Pons (tissue), 1 donor: Measurements from ENCODE around the gene ECSIT.
"Not testable (repeated sequence)": the region's sequence is repeated elsewhere in the genome, so short reads cannot be mapped to it uniquely, and the experiment has no call there.

ENCODE experiments used
- DNase-seq: peaks from one replicate; pipeline ENCODE4 v3.0.0-alpha.2; 2016; ENCODE audit warnings: low spot score

The ECSIT gene, protein sequence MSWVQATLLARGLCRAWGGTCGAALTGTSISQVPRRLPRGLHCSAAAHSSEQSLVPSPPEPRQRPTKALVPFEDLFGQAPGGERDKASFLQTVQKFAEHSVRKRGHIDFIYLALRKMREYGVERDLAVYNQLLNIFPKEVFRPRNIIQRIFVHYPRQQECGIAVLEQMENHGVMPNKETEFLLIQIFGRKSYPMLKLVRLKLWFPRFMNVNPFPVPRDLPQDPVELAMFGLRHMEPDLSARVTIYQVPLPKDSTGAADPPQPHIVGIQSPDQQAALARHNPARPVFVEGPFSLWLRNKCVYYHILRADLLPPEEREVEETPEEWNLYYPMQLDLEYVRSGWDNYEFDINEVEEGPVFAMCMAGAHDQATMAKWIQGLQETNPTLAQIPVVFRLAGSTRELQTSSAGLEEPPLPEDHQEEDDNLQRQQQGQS

DNA sequence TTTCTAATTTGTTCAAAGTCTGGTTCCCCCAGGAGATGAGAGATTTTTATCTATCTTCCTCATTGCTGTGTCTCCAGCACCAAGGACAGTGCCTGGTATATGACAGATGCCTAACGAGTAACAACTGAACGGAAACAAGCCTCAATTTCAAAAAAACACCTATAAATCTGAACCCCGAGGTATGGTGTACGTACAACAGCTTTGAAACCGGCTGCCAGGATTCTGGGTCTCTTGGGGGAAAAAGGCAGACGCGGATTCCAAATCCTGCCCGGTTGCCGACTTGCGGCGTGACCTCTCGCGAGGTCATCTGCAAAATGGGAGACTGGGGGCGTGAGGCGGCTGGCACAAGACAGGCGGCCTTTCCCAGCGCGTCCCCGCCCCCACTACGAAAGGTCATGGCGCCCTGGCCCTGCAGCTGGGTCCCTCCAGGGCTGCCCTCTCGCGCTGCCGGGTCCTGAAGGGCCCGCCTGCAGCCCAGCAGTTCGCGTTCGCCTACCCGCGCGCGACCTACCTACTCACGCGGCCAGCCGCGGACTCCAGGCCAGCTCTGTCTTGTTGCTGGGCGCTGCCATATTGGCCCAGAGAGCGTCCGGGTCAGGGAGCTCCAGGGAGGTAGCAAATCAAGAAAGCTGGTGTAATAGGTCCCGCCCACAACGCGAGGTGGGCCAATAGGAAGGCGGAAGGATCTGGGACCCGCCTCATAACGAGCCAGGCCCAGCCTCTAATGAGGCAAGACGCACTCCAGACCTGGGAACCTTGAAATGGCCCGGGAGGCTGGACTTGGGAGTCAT is at the start of gene ECSIT:
ECSIT (minus strand) TSS at position 584 of the 791 bp plus-strand sequence. CDS start 9,964 bp downstream, outside the sequence.
- DNase-seq = peak; percentile 98

DNA sequence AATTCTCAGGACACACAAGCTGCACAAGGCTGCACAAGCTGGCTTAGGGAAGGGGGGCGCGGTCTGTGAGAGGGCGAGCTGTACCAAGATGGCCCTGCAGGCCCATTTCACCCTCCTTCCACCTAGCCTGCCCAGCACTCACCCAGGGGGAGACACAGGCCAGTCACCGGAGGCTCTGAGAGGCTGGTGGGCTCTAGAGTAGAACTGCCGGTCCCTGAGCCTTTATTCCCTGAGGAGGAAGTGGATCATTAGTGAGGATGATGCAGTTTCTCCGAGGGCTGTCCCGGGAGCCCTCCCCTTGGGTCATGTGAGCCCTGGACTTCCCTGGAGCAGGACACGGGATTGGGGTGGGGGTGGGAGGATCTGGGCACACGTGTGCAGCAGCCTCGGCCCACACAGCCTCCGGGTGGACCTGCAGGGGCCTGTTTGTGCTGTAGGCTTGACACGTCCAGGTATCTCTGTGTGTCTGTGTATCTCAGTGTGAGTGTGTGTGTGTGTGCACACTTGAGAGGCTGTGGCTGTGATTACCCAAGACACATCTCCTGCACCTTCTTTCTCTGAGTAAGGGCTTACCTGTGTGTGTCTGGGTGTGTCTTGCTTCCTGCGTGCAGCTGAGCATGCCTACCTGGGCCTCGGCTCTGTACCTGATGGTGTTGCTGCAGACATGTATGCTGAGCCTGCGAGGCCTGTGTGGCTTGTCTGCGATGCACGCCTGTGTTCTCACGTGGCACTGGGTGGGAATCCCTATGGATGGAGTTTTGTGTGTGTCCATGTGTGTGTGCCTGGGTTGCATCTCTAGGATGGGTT is 48.7 kb upstream of the ECSIT start, which contains the start of gene ACP5:
ACP5 (minus strand) TSS at position 195 of the 807 bp plus-strand sequence. CDS start 328 bp downstream, outside the sequence.
- no peak for DNase-seq

DNA sequence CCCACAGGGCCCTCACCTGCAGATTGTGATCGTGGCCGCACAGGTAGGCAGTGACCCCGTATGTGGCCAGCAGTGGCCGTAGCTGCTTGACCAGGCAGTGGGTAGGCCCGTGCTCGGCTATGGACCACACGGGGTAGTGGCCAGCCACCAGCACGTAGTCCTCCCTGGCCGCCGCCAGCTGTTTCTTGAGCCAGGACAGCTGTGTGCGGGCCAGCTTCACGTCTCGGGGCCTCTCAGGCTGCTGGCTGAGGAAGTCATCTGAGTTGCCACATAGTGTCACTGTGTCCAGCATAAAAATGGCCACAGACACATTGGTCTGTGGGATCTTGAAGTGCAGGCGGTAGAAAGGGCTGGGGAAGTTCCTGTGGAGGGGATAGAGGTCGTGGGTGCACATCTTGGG is 47.3 kb upstream of the ECSIT start:
- DNase-seq = no peak

DNA sequence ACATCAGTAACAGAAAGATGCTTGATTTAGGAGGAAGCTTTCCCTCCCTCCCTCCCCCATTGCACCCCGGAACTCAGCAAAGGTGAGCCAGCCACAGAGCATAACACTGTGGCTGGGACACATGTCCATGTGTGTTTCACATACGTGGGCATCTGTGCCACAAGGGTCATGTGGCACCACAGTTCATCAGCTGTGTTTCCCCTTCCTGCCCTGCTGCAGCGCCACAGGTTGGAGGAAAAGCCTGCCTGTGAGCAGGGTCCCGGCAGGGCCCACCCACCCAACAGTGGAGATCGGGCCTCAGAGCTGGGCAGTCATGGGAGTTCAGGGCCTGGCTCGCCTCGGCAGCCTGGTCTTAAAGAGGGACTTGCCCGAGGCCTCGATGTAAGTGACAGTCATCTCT is 45.8 kb upstream of the ECSIT start:
- DNase-seq = no peak

DNA sequence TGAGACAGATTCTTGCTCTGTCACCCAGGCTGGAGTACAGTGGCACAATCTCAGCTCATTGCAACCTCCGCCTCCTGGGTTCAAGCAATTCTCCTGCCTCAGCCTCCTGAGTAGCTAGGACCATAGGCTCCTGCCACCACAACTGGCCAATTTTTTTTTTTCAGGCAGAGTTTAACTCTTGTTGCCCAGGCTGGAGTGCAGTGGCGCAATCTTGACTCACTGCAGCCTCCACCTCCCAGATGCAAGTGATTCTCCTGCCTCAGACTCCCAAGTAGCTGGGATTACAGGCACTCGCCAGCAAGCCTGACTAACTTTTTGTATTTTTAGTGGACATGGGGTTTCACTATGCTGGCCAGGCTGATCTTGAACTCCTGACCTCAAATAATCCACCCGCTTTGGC is 44.8 kb upstream of the ECSIT start:
- not testable (repeated sequence) for DNase-seq

DNA sequence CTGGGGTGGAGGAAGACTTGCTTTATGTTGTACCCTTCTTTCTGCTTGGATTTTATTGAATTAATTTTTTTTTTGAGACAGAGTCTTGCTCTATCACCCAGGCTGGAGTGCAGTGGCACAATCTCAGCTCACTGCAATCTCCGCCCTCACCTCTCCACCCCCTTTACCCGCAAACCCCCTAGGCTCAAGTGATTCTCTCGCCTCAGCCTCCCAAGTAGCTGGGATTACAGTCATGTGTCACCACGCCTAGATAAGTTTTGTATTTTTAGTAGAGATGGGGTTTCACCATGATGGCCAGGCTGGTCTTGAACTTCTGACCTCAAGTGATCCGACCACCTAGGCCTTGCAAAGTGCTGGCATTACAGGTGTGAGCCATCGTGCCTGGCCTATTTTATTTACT is 44.4 kb upstream of the ECSIT start:
- DNase-seq = not testable (repeated sequence)

DNA sequence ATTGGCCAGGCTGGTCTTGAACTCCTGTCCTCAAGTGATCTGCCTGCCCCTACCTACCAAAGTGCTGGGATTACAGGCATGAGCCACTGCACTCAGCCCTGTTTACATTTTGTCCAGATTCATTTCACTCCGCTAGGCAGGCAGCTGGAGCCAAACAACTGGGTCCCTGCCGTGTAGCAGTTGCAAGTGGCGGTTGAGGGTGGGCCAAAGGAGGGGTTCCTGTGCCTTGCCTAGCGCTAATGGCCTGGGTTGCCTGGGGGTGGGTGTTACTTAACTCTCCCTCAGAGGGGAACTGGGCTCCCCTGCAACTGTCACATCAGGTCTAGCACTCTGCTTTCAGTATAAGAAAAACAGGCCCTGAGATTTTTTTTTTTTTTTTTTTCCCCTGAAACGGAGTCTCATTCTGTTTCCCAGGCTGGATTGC is 41.1 kb upstream of the ECSIT start:
- no peak for DNase-seq

DNA sequence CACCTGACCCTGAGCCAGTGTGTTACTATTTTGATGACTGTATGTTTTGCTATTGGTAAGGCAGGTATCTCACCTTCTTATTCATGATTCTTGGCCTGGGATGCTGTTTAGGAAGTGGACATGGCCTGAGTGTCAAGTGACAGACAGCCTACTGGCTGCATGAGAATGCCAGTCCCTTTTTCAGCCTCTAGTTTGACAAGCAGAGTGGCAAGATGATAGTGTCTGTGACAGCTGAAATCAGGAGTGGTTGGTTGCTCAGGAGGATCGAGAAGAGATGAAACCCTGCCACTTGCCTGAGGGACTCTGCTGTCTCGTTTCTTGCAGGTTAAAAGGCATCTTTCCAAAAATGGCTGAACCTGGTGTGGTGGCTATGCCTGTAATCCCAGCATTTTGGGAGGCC is 37.2 kb upstream of the ECSIT start:
- DNase-seq = no peak

DNA sequence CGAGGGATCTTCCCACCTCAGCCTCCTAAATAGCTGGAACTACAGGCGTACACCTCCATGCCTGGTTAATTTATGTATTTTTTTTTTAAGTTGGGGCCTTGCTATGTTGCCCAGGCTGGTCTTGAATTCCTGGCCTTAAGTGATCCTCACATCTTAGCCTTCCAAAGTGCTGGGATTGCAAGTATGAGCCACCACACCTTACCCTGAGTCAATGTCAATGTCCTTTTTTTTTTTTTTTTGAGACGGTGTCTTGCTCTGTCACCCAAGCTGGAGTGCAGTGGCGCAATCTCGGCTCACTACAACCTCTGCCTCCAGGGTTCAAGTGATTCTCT is 36.7 kb upstream of the ECSIT start:
- DNase-seq = not testable (repeated sequence)

DNA sequence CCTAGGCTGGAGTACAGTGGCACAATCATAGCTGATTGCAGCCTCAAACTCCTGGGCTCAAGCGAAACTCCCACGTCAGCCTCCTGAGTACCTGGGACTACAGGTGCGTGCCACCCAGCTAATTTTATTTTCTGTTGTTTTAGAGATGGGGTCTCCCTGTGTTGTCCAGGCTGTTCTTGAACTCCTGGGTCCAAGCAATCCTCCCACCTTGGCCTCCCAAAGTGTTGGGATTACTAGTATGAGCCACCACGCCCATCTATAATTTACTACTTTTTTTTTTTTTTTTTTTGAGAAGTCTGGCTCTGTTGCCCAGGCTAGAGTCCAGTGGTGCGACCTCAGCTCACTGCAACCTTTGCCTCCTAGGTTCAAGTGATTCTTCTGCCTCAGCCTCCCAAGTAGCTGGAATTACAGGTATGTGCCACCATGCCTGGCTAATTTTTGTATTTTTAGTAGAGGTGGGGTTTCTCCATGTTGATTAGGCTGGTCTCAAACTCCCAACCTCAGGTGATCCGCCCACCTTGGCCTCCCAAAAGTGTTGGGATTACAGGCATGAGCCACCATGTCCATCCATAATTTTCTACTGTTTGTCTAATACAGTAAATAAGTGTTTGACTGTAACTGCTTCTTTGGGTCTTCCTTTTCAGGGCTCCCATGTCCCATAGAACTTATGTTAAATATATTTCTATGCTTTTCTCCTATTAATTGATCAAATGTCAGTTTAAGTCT is 35.3 kb upstream of the ECSIT start:
- DNase-seq = not testable (repeated sequence)

DNA sequence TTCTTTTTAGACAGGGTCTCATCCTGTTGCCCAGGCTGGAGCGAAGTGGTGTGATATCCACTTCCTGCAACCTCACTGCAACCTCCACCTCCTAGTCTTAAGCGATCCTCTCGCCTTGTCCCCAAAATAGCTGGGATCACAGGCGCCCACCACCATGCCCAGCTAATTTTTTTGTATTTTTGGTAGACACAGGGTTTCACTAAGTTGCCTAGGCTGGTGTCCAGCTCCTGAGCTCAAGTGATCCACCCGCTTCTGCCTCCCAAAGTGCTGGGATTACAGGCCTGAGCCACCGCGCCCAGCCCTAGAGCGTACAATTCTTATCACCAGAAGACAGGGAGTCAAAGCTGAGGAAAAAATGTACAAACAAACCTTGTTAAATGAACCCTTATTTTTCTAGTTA is 34.6 kb upstream of the ECSIT start:
- no peak for DNase-seq

DNA sequence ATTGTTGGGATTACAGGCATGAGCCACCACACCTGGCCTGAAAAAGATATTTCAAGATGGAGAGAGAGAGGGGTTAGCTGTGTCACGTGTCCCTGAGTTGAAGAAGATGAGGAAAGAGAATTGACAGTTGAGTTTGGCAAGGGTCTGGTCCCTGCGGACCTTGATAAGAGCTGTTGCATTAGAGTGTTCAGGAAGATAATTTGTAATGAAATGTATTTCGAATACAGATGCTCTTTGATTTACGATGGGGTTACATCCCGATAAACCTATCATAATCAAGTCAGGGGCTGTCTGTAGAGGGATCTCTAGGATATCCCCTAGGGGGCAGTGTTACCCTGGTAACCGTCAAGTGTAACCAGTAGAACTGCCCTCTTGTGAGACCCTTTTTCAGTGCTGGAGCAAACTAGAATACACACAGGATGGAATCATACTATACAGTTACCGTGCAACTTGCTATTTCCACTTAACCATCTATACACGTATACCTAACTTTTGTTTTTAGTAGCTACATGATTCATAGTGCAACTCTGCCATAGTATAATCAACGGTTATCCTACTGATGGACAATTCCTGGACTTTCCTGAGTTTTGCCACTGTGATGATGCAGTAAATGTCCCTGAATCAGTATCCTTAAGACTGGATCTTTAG is 31.6 kb upstream of the ECSIT start:
- peak; percentile 84 for DNase-seq

DNA sequence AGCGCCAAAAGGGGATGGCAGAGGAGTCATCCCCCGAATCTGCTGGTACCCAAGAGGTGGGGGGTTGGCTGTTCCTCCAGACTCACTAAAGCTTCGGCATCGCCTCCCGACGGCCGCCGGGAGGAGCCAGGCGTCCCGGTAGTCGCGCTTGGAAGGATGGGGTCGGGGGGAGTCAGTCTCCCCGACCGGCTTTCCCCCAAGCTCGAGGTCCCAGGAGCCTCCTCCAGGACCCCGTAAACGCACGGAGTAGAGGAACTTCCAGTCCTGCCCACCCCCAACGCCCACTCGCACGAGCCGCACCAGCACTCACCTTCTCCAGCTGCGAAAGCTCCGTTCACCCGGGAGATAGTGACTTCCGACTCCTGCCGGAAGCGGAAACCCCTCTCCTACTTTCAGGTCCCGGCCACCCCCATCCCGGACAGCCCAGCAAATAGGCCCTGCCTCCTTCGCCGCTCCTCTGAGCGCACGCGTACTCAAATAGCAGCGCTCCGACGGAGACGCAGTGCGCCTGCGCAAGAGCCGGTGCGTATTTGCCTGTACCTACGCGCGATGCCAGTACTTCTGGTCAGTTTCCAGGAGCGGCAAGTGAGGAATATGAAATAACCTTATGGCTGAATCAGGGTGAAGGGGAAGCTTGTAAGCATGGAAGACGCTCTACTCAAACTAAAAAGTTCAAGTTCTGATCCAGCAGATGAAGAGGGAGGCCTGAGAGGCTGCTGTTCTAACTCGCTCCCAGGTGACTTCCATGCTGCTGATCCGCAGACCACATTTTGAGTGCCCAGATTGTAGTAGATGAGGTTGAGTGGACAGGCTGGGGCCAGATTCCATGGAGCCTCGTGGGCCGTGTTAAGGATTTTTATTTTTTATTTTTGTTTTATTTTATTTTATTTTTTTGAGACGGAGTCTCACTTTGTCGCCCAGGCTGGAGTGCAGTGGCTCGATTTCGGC is 30.2 kb upstream of the ECSIT start, which contains the start of gene ELOF1:
ELOF1 (minus strand) TSS at position 350 of the 948 bp plus-strand sequence. CDS start 4,883 bp downstream, outside the sequence.
- peak; percentile 99 for DNase-seq

DNA sequence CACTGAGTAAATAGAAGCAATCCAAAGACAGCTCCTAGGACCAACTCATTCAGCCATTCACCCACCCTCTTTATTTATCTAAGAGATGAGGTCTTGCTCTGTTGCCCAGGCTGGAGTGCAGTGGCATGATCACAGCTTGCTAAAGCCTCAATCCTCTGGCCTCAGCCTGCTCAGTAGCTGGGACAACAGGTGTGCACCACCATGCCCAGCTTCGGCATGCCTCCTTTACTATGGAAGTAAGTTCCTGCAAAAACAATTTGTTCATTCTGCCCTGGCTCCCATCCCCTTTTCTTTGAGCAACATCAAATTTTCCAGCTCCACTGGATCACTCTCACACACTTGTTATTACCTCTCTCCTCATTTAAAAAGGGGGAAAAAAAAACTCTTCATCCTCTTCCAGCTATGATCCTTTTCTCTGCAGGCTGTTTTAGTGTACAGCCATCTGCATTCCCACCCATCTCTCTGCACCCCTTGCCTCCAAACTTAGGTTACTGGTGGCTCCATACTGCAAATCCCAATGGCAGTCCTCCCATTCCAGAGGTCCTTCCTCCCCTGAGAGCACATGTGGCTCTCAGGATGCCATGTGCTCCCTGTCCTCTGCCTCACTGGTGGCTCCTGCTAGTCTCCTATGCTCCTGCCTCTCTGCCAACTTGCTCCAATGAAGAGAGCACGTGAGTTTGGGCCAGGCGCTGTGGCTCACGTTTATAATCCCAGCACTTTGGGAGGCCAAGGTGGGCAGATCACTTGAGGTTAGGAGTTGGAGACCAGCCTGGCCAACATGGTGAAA is 27.9 kb upstream of the ECSIT start:
- DNase-seq = no peak

DNA sequence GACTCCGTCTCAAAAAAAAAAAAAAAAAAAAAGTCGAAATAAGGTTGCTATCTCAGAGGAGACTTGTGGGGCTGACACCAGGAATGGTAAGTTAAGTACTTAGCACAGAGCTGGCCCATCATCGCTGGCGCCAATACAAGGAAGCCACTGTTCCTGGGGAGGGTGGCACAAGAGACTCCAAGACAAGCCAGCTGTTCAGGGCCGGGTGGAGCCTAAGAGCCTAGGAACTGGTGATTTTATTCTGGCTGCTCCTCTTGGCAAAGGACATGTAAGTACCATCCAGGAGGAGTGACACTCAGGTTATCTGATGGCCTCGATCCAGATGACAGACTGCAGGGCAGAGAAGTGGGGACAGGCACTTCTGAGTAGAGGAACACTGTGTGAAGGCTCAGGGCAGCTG is 26.3 kb upstream of the ECSIT start:
- DNase-seq = peak; percentile 68

DNA sequence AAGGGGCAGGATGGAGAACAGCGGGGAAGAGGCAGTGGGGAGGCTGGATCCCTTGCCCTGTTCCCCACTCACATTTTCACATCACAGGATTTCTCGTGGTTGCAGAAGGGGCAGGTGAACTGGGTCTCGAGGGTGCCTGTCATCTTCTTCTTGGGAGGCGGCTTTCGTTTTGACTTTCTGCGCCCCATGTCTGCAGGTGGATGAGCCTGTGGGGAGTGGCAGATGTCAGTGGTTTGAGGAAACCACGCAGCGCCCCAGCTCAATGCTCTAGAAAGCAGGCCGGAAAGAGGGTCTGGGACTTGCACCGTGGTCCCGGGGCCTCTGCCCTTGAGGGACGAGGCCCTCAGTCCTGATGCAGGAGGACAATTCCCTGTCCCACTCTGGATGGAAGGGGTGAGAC is 25.2 kb upstream of the ECSIT start:
- no peak for DNase-seq

DNA sequence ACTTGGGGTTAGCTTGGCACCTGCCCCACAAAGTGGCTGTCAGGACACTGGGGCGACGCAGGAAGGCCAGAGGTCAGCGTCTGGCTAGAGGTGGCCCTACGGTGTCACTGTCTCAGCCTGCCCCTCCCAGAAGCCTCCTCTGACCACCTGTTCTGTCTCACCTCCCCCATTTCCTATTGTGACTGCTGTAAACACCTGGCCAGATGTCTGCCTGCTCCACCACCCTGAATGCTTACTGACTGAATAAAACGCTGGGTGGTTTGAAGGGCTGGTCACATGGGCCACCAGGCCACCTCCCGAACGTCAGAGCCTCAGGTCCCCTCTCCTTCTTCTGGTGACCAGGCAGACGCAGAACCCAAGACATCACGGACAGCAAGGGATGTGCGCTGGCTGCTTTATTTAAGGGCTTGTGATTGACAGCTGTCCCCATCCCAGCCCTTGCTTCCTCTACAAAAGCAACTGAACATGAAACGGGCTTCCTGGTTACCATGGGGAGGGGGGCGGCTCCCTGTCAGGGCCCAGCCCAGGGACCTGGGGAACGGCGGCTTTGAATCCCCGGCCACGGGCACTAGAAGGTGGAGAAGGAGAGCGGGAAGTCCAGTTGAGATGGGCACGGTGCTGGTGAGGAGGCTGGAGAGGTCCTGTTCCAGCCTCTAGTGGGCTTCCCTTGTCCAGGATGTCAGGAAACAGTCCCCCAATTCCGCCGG is 23.9 kb upstream of the ECSIT start:
- no peak for DNase-seq

DNA sequence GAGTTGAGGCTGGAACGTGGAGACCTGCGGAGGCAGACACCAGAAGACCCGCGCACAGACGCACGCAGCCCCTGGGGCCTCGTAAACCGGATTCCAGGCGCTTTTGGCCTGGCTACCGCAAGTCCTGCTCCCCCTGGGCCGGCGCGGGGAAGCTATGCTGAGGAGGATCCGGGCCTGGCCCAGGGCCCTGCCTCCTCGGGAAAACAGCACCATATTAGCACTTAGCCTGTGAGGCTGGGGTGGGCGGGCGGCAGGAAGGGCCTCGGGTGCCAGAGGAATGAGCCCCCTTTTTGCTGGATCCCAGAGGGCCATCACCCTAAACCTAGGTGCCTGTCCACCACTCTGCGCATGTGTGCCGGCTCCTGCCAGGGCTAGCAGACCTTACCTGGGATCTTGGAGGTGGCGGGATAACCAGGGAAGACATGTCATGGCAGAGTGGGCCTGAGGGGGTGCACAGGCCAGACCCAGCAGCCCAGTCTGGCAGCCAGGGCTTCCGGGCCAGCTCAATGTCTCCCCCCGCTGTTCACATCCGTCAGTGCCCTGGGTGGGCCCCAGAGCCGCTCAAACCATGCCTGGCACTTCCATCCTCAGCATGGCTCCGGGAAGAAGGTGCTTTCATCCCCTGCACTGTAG is 22.8 kb upstream of the ECSIT start:
- DNase-seq = no peak
